Measurements from ENCODE around the gene THBD.
A peak's percentile ranks its signal among the peaks of the same experiment; 100 is the strongest.

The THBD gene

DNA sequence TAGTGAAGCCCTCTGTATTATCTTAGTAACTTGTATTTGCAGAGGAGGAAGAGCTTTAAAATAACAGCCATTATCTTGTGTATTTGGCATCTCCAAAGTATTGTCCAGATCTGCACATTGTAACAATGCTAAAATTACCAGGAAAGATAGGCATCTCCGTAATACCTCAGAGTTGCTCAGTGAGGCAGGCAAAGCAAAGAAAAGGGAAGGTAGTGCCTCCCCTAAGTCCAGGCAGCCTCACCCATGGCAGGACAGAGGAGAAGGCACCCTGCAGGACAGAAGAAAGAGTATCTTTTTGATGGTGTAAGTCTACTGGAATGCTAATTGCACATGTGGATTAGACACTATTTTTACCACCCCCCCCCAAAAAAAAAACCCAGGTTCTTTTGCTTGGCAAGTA, 27.9 kb downstream of the THBD start:
- TF ChIP-seq, protein P1, sequence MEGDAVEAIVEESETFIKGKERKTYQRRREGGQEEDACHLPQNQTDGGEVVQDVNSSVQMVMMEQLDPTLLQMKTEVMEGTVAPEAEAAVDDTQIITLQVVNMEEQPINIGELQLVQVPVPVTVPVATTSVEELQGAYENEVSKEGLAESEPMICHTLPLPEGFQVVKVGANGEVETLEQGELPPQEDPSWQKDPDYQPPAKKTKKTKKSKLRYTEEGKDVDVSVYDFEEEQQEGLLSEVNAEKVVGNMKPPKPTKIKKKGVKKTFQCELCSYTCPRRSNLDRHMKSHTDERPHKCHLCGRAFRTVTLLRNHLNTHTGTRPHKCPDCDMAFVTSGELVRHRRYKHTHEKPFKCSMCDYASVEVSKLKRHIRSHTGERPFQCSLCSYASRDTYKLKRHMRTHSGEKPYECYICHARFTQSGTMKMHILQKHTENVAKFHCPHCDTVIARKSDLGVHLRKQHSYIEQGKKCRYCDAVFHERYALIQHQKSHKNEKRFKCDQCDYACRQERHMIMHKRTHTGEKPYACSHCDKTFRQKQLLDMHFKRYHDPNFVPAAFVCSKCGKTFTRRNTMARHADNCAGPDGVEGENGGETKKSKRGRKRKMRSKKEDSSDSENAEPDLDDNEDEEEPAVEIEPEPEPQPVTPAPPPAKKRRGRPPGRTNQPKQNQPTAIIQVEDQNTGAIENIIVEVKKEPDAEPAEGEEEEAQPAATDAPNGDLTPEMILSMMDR (IDR thresholded peaks at IDR 0.05): no peak
- DNase-seq (ENCODE audit: low spot score): no peak
- no peak overlapping the region for H3K4me3 ChIP-seq
- H3K27ac ChIP-seq: no peak overlapping the region

DNA sequence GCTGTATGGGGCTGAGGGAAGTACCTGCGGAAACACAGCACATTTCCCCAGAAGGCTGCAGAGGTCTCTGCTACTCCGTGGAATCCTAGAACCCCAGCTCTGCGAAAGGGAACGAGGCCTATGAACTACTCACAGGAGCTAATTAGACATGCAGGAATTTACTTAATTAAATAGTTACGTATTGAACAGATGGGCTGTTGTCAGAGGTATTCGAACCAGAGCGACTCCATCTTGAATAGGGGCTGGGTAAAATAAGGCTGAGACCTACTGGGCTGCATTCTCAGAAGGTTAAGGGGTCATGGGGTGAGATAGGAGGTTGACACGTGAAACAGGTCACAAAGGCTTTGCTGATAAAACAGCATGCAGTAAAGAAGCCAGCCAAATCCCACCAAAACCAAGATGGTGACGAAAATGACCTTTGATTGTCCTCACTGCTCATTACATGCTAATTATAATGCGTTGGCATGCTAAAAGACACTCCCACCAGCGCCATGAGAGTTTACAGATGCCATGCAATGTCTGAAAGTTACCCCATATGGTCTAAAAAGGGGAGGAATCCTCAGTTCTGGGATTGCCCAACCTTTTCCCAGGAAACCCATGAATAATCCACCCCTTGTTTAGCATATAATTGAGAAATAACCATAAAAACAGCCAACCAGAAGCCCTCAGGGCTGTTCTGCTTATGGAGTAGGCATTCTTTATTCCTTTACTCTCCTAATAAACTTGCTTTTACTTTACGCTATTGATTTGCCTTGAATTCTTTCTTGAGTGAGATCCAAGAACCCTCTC, 29.0 kb downstream of the THBD start:
- TF ChIP-seq, protein P1 (IDR thresholded peaks at IDR 0.05): no peak
- DNase-seq (ENCODE audit: low spot score): peak; percentile 41
- Histone ChIP-seq H3K27ac (no peak overlapping the region), H3K4me3 (no peak overlapping the region)

DNA sequence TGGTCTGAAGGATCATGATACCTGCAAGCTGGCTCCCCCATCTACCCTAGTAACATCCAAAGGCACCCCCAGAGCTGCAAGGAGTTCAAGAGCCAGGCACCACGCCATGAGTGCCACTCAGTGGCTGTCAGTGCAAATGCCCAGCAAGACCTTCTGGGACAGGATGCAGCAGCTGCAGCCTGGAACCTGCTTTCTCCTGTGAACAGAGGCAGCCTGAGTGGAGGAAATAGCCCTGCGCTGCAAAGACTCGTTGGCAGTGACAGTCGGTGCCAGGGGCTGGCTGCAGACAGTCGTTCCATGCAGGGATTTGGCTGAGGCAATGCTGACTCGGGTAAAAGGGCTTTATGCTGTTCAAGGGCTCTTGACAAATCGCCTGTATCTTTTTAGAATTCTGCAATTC, 30.1 kb downstream of the THBD start:
- H3K27ac ChIP-seq: no peak overlapping the region
- peak; percentile 64 for DNase-seq (ENCODE audit: low spot score)
- TF ChIP-seq, protein P1 (IDR thresholded peaks at IDR 0.05): no peak
- H3K4me3 ChIP-seq: no peak overlapping the region

DNA sequence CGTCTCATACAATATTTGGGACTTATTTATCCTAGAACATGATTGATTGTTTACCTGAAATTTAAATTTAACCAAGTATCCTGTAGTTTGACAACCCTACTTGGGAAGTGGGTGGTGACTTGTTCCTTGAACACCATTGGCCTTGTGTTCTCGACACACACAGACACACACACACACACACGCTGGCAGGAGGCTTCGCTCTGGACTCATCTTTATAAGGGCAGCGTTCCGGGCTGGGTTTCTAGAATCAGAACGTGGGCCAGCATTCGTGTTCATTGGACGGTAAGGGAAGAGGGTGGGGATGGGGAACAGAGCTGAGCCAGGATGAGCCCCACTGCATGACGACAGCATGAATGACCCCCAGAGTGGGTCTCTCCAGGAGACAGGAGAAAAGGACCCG, 30.5 kb downstream of the THBD start:
- no peak for DNase-seq (ENCODE audit: low spot score)
- H3K4me3 ChIP-seq: no peak overlapping the region
- no peak overlapping the region for H3K27ac ChIP-seq
- TF ChIP-seq, protein P1 (IDR thresholded peaks at IDR 0.05): no peak

DNA sequence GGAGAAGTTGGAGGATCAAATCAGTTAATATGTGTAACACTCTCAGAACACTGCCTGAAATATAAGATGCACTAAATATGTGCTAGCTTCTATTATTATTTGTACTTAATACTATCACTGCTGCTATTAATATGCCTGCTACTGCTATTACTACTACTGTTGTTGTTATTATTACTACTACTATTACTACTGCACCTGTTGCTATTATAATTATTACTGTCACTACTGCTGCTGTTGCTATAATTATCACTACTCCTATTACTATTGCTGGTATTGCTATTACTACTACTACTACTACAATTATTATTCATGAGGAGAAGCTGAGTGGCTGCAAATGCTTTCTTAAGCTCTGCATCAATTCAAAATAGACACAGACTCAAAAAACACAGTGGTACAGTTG, 31.0 kb downstream of the THBD start:
- Histone ChIP-seq H3K27ac (no peak overlapping the region), H3K4me3 (no peak overlapping the region)
- DNase-seq (ENCODE audit: low spot score): no peak
- TF ChIP-seq, protein P1 (IDR thresholded peaks at IDR 0.05): no peak

DNA sequence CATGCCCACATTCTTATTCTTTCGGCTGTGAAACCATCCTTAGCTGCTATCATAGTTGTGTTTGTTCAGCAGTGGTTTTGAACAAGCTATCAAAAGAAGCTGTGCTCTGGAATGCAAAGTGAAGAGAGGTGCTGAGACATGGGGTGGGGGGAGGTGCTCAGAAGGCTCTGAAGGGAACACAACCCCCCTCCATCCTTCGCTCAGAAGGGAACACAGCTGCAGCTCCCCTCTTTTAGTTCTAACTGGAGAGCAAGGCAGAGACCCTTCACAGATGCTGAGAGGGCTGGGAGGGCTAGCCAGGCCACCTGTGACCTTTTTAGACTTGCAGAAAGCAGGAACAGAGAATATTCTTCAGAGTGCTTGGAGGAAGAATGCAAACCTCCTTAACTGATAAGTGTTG, 32.0 kb downstream of the THBD start:
- TF ChIP-seq, protein P1 (IDR thresholded peaks at IDR 0.05): no peak
- Histone ChIP-seq H3K4me3 (no peak overlapping the region), H3K27ac (no peak overlapping the region)
- no peak for DNase-seq (ENCODE audit: low spot score)

DNA sequence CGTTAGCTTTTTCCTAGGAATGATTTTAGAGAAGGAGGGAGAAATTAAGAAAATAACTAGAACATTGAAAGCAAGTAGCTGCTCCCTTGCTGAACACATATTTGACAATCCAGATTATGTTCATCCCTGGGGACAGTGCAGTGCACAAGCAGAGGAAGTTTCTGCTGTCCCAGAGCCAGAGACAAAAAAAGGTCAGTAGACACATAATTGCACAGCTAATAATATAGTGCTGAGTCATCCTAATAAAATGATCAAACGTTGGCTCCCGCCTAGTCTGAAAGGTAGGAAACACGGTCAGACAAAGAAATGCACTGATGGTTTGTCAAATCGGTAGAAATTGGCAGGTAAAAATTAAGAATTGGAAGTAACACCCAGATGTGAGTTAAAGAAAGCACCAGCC, 36.0 kb downstream of the THBD start:
- TF ChIP-seq, protein P1 (IDR thresholded peaks at IDR 0.05): no peak
- H3K27ac ChIP-seq: no peak overlapping the region
- DNase-seq (ENCODE audit: low spot score): no peak
- no peak overlapping the region for H3K4me3 ChIP-seq

All from coronary artery (tissue), 2 donors.